ENCODE results near the gene PGP.

The PGP gene

GRCh38 chr16:2237493-2238149 is 23.0 kb upstream of the PGP start:
- no peak for DNase-seq (ENCODE audit: low read depth in 2 of 2)

DNA sequence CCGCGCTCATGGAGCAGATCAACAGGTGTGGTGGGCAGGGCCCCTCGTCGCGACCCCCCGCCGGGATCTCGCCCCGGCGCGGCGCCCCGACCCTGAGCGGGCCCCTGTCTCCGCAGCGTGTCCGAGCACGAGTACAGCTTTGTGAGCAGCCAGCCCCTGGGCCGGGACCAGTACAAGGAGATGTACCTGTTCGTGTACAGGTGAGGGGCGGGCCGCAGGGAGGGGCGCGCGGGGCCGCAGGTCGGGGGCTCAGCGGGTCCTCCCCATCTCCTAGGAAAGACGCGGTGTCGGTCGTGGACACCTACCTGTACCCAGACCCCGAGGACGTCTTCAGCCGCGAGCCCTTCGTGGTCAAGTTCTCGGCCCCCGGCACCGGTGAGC is 22.5 kb upstream of the PGP start:
- DNase-seq (ENCODE audit: low read depth in 2 of 2): no peak

DNA sequence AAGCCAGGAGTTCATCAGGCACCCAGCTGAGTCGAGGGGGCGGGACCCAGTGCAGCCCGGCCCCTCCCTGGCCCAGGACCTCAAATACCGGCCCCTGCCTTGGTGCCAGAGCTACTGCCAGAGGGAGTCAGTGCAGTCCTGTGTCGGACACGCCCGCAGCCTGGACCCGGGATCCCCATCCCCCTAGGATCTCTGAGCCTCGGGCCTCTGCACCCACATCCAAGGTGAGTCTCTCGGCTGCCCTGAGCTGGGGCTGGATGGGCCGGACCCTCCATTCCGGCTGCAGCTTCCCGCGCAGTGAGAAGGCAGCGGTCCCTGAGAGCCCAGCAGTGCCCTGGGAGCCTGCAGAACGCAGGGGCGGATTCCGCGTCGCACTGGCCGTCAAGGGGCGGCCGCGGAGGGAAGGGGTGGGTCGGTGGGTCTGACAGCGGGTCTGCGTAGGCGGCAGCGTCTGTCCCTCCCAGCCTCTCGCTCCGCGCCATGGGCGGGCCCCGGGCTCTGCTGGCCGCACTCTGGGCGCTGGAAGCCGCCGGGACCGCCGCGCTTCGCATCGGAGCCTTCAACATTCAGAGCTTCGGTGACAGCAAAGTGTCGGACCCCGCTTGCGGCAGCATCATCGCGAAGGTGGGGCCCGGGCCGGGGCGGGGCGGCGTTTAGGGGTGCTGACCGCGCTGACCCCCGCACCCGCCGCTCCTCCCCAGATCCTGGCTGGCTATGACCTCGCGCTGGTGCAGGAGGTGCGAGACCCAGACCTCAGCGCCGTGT is 21.9 kb upstream of the PGP start, which contains the start of gene DNASE1L2:
DNASE1L2 (plus strand) TSS at position 108 of the 765 bp plus-strand sequence; CDS start at position 481, 373 bp downstream.
- DNase-seq (ENCODE audit: low read depth in 2 of 2): no peak

GRCh38 chr16:2235695-2236336 is 21.2 kb upstream of the PGP start:
- DNase-seq (ENCODE audit: low read depth in 2 of 2): no peak

DNA sequence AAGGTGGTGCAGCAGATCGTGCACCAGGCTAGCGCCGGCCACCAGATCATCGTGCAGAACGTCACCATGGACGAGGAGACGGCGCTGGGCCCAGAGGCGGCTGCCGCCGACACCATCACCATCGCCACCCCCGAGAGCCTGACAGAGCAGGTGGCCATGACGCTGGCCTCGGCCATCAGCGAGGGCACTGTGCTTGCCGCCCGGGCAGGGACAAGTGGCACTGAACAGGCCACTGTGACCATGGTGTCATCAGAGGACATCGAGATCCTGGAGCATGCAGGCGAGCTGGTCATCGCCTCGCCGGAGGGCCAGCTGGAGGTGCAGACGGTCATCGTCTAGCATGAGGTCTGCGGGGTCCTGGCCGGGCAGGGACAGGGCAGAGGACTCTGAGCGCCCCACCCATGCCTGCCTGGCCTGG is 20.6 kb upstream of the PGP start:
- DNase-seq (ENCODE audit: low read depth in 2 of 2): no peak

- no peak for DNase-seq (ENCODE audit: low read depth in 2 of 2)
Measured at GRCh38 chr16:2234813-2235170, 20.2 kb upstream of the PGP start.

DNA sequence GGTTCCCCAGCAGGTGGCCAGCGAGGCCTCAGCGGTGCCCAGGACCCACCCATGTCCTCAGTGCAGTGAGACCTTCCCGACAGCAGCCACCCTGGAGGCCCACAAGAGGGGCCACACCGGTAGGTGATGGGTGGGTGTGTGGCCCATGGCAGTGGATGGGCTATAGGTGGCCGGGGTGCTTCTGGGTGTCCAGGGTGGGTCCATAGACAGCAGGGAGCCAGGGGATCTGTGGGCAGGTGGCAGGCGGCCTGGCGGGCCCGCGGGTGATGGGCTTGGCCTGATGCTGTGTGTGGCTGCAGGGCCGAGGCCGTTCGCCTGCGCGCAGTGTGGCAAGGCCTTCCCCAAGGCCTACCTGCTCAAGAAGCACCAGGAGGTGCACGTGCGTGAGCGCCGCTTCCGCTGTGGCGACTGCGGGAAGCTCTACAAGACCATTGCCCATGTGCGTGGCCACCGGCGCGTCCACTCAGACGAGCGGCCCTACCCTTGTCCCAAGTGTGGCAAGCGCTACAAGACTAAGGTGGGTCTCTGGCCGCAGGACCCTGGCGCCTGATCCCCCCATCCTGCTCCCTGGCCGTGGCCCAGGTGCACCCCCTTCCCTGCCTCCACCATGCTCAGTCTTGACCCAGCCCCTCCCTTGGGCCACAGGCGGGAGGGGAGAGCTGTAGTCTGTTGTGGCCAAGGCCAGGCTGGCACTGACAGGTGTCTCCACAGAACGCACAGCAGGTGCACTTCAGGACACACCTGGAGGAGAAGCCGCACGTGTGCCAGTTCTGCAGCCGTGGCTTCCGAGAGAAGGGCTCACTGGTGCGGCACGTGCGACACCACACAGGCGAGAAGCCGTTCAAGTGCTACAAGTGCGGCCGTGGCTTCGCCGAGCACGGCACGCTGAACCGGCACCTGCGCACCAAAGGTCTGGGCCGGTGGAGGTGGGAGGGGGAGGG is 19.5 kb upstream of the PGP start:
- no peak for DNase-seq (ENCODE audit: low read depth in 2 of 2)

DNA sequence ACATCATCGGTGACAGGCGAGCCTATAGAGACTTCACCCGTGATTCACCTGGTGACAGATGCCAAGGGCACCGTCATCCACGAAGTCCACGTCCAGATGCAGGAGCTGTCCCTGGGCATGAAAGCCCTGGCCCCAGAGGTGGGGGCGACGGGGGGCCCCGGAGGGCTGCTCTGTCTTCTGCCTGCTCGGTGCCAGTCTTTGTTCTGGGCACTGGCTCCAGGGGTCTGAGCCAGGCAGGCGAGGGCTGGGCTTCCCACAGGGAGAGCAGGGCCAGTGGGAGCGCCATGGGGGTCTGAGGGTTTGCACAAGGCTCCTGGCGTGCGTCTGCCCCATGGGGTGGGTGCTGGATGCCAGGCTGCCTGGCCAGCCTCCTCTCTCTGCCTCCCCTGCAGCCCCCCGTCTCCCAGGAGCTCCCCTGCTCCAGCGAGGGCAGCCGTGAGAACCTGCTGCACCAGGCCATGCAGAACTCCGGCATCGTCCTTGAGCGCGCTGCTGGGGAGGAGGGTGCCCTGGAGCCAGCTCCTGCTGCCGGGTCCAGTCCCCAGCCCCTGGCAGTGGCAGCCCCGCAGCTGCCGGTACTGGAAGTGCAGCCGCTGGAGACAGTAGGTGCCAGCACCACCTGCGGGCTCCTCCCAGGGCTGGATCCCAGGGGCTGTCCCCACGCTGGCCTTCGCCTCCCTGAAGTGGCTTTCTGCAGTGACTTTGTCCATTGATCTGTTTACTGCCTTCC is 18.6 kb upstream of the PGP start:
- no peak for DNase-seq (ENCODE audit: low read depth in 2 of 2)

GRCh38 chr16:2232094-2232990 is 17.7 kb upstream of the PGP start:
- no peak for DNase-seq (ENCODE audit: low read depth in 2 of 2)

- DNase-seq (ENCODE audit: low read depth in 2 of 2): no peak
Measured at GRCh38 chr16:2231016-2231931, 16.6 kb upstream of the PGP start.

DNA sequence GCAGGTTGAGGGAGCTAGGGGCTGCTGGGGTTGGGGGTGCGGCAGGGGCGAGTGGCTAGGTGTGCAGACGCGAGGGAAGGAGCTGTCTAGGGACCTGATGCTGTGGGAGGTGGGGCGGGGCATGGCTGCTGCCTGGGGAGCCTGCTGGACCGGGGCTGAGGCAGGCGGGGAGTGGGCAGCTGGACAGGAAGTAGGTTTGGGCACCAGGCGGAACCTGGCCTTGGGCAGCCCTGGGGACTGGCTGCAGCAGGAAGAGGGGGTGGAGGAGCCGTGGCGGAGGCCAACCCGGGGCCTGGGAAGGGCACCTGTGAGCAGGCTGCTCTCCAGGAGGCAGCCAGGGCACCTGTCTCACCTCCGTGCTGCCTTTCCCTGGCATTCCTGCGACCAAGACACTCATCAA is 15.7 kb upstream of the PGP start:
- DNase-seq (ENCODE audit: low read depth in 2 of 2): no peak

GRCh38 chr16:2229632-2230250 is 15.1 kb upstream of the PGP start:
- DNase-seq (ENCODE audit: low read depth in 2 of 2): no peak

- DNase-seq (ENCODE audit: low read depth in 2 of 2): no peak
Measured at GRCh38 chr16:2229091-2229490, 14.5 kb upstream of the PGP start.

DNA sequence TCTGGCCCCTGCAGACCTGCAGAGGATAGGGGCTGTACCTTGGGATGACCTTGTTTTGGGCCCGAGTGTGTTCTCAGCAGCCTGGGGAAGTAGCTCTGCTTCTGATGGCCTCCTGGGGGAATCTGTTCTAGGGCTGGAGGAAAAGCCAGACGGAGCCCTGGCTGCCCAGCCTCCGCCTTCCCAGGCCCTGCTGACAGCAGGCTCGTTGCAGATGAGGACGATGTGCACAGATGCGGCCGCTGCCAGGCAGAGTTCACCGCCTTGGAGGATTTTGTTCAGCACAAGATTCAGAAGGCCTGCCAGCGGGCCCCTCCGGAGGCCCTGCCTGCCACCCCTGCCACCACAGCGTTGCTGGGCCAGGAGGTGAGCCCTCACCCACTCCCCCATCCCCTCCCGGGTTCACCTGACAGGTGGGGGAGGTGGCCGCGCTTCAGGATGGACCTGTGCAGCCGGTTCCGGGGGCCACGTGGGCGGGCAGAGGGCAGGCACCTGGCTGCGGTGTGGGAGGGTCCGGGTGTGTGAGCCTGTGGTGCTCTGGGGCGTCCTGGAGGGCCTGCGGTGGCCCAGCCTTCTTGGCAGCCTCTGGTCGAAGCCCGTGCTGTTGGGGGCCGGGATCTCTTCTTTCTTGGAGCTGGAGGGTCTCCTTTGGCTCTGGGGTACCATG is 13.7 kb upstream of the PGP start:
- no peak for DNase-seq (ENCODE audit: low read depth in 2 of 2)

DNA sequence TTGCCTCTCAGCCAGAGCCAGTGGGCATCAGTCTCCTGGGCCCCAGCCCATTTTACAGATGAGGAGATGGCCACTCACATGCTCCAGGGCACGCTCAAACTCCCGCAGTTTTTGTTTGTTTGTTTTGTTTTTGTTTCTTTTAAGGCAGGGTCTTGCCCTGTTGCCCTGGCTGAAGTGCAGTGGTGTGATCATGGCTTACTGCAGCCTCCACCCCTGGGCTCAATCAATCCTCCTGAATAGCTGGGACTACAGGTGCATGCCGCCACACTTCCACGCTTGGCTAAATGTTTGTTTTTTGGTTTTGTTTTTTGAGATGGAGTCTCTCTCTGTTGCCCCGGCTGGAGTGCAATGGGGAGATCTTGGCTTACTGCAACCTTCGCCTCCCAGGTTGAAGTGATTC is 12.3 kb upstream of the PGP start:
- DNase-seq (ENCODE audit: low read depth in 2 of 2): no peak

- DNase-seq (ENCODE audit: low read depth in 2 of 2): no peak
Measured at GRCh38 chr16:2226245-2226793, 11.7 kb upstream of the PGP start.

GRCh38 chr16:2223942-2224486 is 9.4 kb upstream of the PGP start:
- no peak for DNase-seq (ENCODE audit: low read depth in 2 of 2)

Data from fibroblast of skin of left biceps (primary cell).